Measurements from ENCODE around the gene WSCD1. TPM values are rescaled to one million over a fixed set of nuclear protein-coding genes. Genes with fewer than 3 reads are reported as not detected.

Gene WSCD1
- total RNA-seq, 1 donor, result under 0.01 TPM

- DNase-seq (ENCODE audit: low read depth), result no peak
Observed at GRCh38 chr17:6163612-6164333, 93.6 kb downstream of the WSCD1 start.

DNA sequence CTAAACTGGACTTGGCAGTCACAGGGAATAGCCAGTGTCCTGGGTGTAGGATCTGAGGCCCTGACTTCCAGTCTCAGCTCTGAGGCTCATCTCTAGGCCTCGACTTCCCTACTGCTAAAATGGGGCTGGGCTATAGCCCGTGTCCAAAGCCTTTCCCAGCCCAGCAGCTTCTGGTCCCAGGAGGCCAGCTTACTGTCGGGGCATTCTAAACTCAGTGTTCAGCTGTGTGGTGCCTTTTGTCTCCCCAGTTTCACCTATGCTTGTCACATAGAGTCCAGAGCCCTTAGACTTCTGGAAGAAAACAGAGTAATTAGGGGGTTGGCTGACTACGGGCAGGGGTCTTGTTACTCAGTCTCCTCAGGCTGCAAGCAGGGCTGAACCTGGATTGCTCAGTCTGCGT lies 94.8 kb downstream of the WSCD1 start:
- H3K4me3 ChIP-seq (ENCODE audit: low read depth, low read length), result no peak overlapping the region
- DNase-seq (ENCODE audit: low read depth), result no peak
- TF ChIP-seq CTCF (IDR thresholded peaks at IDR 0.05; ENCODE audit: insufficient read depth, low read depth, low read length), result no peak

More at GRCh38 chr17:6163612-6164333, 93.6 kb downstream of the WSCD1 start:
- no peak overlapping the region for H3K4me3 ChIP-seq (ENCODE audit: low read depth, low read length)
- TF ChIP-seq CTCF (IDR thresholded peaks at IDR 0.05; ENCODE audit: insufficient read depth, low read depth, low read length), result no peak

DNA sequence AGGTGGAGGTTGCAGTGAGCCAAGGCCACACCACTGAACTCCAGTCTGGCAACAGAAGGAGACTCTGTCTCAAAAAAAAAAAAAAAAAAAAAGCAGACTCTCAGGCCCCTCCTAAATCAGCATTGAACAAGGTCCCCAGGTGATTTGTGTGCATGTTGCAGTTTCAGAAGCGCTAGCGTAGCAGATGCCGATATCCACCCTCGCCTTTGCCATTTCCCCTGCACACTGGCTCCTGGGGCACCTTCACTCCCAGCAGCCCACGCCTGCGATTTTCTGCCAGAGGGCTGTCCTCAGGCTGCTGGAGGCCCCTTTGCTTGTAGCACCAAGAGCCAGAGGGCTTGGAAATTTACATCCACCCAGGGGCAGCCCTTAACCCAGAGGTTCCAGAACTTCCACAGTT lies 95.6 kb downstream of the WSCD1 start:
- no peak for DNase-seq (ENCODE audit: low read depth)
- no peak for TF ChIP-seq CTCF (IDR thresholded peaks at IDR 0.05; ENCODE audit: insufficient read depth, low read depth, low read length)

GRCh38 chr17:6166492-6167179 lies 96.5 kb downstream of the WSCD1 start:
- no peak for TF ChIP-seq CTCF (IDR thresholded peaks at IDR 0.05; ENCODE audit: insufficient read depth, low read depth, low read length)
- H3K4me3 ChIP-seq (ENCODE audit: low read depth, low read length), result no peak overlapping the region
- no peak for DNase-seq (ENCODE audit: low read depth)

More for the DNA sequence above, 95.6 kb downstream of the WSCD1 start:
- H3K4me3 ChIP-seq (ENCODE audit: low read depth, low read length), result no peak overlapping the region

DNA sequence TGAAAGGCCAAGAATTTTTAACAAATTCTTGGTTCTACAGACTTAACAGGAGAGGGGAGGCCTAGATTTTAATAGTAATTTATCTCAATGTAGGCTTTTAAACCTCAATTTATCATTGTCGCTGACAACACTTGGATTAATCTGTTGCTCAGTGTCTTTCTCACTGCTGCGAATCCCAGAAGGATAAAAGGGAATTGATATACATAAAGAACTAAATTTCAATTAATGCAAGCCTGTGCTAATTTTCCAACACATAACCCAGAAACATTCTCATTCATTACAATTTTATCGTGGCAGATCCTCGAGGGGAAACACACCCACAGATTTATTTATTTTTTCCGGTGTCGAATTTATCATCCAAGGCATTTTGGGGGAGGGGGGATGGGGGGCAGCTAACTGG lies 98.1 kb downstream of the WSCD1 start:
- DNase-seq (ENCODE audit: low read depth), result no peak
- H3K4me3 ChIP-seq (ENCODE audit: low read depth, low read length), result no peak overlapping the region
- no peak for TF ChIP-seq CTCF (IDR thresholded peaks at IDR 0.05; ENCODE audit: insufficient read depth, low read depth, low read length)

DNA sequence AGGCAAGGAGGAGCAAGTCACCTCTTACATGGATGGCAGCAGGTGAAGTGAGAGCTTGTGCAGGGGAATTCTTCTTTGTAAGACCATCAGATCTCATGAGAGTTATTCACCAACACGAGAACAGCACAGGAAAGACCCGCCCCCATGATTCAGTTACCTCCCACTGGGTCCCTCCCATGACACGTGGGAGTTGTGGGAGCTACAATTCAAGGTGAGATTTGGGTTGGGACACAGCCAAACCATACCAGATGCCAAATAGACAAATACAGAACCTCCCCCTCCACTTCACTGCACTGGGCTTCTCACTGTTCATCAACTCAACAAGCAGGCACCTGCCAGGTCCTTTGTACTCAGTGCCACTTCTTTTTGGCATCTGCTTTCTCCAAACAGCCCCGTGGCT lies 100.2 kb downstream of the WSCD1 start:
- no peak overlapping the region for H3K4me3 ChIP-seq (ENCODE audit: low read depth, low read length)
- TF ChIP-seq CTCF (IDR thresholded peaks at IDR 0.05; ENCODE audit: insufficient read depth, low read depth, low read length), result no peak
- DNase-seq (ENCODE audit: low read depth), result no peak

Measured in fibroblast of villous mesenchyme (primary cell).